ENCODE data around the gene PACSIN1. TPM values are rescaled to one million over a fixed set of nuclear protein-coding genes. Genes with fewer than 3 reads are reported as not detected.

Gene PACSIN1
- polyA plus RNA-seq, 1 donor (not counting 4 experiments of a cell fraction or from before 2014, with no cell fraction given): not detected

DNA sequence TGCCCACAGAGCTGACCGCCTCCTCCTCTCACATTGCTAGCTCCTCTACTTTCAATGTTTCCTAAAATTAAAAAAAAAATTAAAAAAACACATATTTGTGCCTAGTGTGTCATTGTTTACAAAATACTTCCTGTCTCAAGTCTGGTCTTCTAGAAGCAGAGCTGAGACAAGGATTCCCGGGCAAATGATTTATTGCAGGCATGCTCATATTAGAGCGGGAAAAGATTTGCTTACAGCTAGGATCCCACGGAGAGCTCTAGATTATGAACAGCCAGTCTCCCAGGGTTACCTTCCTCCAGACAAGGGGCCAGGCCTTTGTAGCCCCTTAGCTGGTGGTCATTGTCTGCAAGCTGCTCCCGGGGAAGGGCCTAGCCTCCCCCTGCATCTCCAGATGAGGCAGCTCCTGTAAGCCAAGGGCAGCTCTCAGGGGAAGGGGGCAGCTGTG lies 9.4 kb downstream of the PACSIN1 start:
- no peaks in the 10 kb centered on the region for H3K36me3 ChIP-seq (ENCODE audit: control insufficient read depth in 2 of 2, extremely low read depth in 1 of 2, insufficient read depth in 2 of 2, low read length in 2 of 2)
- no peak for FAIRE-seq
- H3K79me2 ChIP-seq (ENCODE audit: control insufficient read depth, insufficient read depth, low read length): no peaks in the 10 kb centered on the region
- DNase-seq (ENCODE audit: low read depth, low spot score): no peak
- dilution Hi-C loops (cut with MboI; ENCODE audit: extremely low pct_ligation_motif_present, low sequenced_read_pairs): no loop called here
- H4K20me1 ChIP-seq (ENCODE audit: control insufficient read depth, extremely low read depth, insufficient read depth, low read length): no peaks in the 10 kb centered on the region
- H3K9ac ChIP-seq (ENCODE audit: control insufficient read depth, extremely low read depth, insufficient read depth, low read length): no peak overlapping the region
- H3K9me3 ChIP-seq (ENCODE audit: control insufficient read depth, low read depth, low read length): no peaks in the 10 kb centered on the region
- H3K27me3 ChIP-seq (ENCODE audit: control insufficient read depth, extremely low read depth, insufficient read depth, low read length): no peaks in the 10 kb centered on the region
- H3K9me1 ChIP-seq (ENCODE audit: control insufficient read depth, extremely low read depth, insufficient read depth, low read length): no peaks in the 10 kb centered on the region
- no peak overlapping the region for H3K27ac ChIP-seq (ENCODE audit: control insufficient read depth, insufficient read depth, low read length)
- H3K4me2 ChIP-seq (ENCODE audit: control insufficient read depth, extremely low read depth, insufficient read depth, low read depth, low read length): no peak overlapping the region
- TF ChIP-seq, protein P1, sequence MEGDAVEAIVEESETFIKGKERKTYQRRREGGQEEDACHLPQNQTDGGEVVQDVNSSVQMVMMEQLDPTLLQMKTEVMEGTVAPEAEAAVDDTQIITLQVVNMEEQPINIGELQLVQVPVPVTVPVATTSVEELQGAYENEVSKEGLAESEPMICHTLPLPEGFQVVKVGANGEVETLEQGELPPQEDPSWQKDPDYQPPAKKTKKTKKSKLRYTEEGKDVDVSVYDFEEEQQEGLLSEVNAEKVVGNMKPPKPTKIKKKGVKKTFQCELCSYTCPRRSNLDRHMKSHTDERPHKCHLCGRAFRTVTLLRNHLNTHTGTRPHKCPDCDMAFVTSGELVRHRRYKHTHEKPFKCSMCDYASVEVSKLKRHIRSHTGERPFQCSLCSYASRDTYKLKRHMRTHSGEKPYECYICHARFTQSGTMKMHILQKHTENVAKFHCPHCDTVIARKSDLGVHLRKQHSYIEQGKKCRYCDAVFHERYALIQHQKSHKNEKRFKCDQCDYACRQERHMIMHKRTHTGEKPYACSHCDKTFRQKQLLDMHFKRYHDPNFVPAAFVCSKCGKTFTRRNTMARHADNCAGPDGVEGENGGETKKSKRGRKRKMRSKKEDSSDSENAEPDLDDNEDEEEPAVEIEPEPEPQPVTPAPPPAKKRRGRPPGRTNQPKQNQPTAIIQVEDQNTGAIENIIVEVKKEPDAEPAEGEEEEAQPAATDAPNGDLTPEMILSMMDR (optimal IDR thresholded peaks at IDR 0.05 in 1 of 3, IDR thresholded peaks at IDR 0.05 in 1 of 3, conservative IDR thresholded peaks at IDR 0.05 in 1 of 3; ENCODE audit: extremely low read depth in 1 of 3, insufficient read depth in 2 of 3, low read length in 3 of 3): no peak
- TF ChIP-seq EZH2 (IDR thresholded peaks at IDR 0.05; ENCODE audit: low read length): no peak
- H3K4me1 ChIP-seq (ENCODE audit: control insufficient read depth, extremely low read depth, insufficient read depth, low read length): no peaks in the 10 kb centered on the region
- no peak overlapping the region for H3K4me3 ChIP-seq (ENCODE audit: control insufficient read depth in 2 of 3, extremely low read depth in 1 of 3, insufficient read depth in 2 of 3, low read depth in 1 of 3, low read length in 3 of 3)
- no peak overlapping the region for H2AFZ ChIP-seq (ENCODE audit: control insufficient read depth, low read length)

DNA sequence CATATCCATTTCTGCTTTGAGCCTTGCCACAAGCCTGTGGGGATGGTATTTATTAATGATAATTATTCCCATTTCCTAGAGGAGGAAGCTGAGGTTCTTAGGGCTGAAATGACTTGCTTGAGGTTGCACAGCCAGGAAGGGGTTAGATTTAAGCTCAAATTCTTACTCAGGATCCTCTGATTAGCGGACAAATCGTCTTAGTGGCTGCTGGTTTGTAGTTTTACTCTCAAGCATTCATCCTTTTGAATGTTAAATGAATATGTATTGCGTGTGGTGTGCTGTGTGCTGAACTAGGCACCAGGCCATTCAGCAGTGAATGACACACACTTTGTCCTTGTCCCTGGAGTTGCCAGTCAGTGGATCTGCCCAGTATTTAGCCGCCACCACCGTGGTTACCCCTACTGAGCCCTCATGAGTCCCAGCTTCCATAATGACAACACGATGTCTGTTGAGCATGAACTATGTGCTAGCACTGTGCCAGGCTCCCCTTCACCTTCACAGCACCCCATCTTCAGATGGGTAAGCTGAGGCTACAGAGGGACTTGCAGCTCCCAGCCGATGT lies 10.0 kb downstream of the PACSIN1 start:
- Histone ChIP-seq H3K4me3 (ENCODE audit: control insufficient read depth in 2 of 3, extremely low read depth in 1 of 3, insufficient read depth in 2 of 3, low read depth in 1 of 3, low read length in 3 of 3) (no peak overlapping the region), H3K9me1 (ENCODE audit: control insufficient read depth, extremely low read depth, insufficient read depth, low read length) (no peaks in the 10 kb centered on the region), H3K27me3 (ENCODE audit: control insufficient read depth, extremely low read depth, insufficient read depth, low read length) (no peaks in the 10 kb centered on the region), H3K4me1 (ENCODE audit: control insufficient read depth, extremely low read depth, insufficient read depth, low read length) (no peaks in the 10 kb centered on the region), H2AFZ (ENCODE audit: control insufficient read depth, low read length) (no peak overlapping the region), H3K9me3 (ENCODE audit: control insufficient read depth, low read depth, low read length) (no peaks in the 10 kb centered on the region), H4K20me1 (ENCODE audit: control insufficient read depth, extremely low read depth, insufficient read depth, low read length) (no peaks in the 10 kb centered on the region), H3K9ac (ENCODE audit: control insufficient read depth, extremely low read depth, insufficient read depth, low read length) (no peak overlapping the region), H3K4me2 (ENCODE audit: control insufficient read depth, extremely low read depth, insufficient read depth, low read depth, low read length) (no peak overlapping the region), H3K79me2 (ENCODE audit: control insufficient read depth, insufficient read depth, low read length) (no peaks in the 10 kb centered on the region), H3K36me3 (ENCODE audit: control insufficient read depth in 2 of 2, extremely low read depth in 1 of 2, insufficient read depth in 2 of 2, low read length in 2 of 2) (no peaks in the 10 kb centered on the region), H3K27ac (ENCODE audit: control insufficient read depth, insufficient read depth, low read length) (no peak overlapping the region)
- dilution Hi-C loops (cut with MboI; ENCODE audit: extremely low pct_ligation_motif_present, low sequenced_read_pairs): no loop called here
- no peak for DNase-seq (ENCODE audit: low read depth, low spot score)
- FAIRE-seq: no peak
- TF ChIP-seq, protein P1 (optimal IDR thresholded peaks at IDR 0.05 in 1 of 3, IDR thresholded peaks at IDR 0.05 in 1 of 3, conservative IDR thresholded peaks at IDR 0.05 in 1 of 3; ENCODE audit: extremely low read depth in 1 of 3, insufficient read depth in 2 of 3, low read length in 3 of 3): no peak
- TF ChIP-seq EZH2 (IDR thresholded peaks at IDR 0.05; ENCODE audit: low read length): no peak

Data from keratinocyte (primary cell).